ENCODE results near the gene DLX6.

DNA sequence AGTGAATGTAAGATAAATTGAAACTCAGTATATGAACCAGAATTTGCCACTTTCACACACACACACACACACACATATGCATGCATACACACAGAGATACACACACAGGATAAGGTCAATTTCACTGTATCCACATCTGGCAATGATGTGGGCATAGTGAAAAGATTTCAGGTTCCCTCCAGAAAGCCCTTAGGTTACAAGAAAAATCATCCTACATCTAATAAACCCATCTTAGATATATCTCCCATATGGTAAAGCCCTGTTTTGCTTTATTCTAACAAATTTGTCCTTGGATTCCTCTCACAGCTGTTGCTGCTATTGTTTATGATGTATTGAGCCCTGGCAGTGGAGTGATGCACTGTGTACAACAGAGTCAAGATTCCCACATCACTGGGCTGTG, 27.9 kb upstream of the DLX6 start:
- TF ChIP-seq CTCF (IDR thresholded peaks at IDR 0.05) (no peak), POLR2A (IDR thresholded peaks at IDR 0.05) (no peak), POLR2AphosphoS5 (IDR thresholded peaks at IDR 0.05) (no peak)
